ENCODE measurements around the gene IGF2.

Gene IGF2

DNA sequence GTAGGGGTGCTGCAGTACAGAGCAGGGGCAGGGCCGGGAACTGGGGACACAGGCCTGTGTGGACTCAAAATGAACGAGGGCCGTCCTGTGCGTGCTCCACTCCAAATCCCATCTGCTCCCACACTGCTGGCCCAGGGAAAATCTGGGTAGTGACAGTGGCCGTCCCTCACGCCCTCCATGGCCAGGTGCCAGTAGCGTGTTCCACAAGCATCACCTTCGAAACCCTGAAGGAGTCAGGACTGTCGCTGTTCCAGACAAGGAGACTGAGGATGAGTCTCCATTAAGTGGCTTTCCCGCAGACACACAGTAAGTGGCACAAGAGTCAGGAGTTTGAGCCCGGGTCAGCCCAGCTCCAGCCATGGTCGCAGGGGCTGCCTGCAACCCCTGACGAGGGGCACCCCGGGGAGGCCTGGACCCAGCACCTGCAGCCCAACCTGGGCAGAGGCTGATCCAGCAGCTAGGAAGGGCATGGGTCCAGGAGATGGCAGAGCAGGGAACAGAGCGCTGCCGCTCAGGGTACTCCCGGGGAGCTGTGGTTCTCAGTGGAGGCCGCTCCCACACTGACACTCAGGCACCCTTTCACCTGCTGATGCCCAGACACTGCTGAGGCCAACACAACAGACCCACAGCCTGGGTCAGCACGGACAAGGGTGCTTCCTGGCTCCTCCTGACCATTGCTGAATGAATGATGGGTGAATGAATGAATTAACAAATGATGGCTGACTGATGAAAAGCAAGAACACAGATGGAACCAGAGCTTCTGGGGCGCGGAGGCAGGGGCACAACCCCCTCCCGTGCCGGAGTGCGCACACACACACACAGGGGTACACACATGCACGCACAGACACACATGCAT is 35.3 kb downstream of the IGF2 start:
- DNase-seq (ENCODE audit: low read depth, low spot score) = no peak

DNA sequence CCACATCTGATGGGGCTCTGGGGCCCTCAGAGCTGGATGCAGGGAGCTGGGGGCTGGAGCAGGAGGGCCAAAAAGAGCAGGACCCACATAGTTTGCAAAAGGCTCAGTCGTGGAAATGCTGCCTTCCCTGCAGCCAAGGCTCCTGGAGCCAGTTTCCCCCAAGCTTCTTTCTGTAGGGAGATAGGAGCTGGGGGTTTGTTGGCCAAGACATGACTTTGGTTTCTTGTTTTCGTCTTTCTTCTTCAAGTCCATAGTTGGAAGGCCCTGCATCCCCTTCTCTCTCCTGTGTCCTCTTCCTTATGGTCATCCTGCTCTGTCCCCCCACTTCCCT is 36.3 kb downstream of the IGF2 start:
- DNase-seq (ENCODE audit: low read depth, low spot score) = no peak

DNA sequence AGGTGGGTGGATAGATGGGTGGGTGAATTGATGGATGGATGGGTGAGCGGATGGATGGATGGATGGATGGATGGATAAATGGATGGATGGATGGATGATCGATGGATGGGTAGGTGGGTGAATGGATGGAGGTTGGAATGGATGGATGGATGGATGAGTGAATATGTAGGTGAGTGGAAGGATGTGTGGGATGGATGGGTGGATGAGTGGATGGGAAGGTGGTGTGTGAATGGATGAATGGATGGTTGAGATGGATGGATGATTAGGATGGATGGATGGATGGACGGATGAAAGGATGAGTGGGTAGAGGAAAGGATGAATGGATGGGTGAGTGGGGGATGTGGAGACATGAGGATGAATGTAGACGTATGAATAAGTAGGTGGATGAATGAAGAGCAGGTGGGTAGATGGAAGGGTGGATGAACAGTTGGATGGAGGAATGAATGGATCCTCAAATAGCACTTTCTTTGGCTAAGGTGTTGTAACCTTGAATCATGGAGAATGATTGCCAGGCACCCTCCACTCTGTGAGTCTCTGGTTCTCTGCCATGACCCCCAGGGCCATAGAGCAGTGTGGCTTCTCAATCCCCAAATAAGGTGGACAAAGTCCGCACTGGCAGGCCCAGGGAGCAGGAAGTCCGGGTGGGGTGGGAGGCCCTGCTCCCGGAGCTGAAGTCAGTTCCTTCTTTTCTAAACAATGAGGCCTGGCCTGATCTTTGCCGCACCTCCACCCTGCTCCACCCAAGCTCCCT is 36.9 kb downstream of the IGF2 start:
- no peak for DNase-seq (ENCODE audit: low read depth, low spot score)

DNA sequence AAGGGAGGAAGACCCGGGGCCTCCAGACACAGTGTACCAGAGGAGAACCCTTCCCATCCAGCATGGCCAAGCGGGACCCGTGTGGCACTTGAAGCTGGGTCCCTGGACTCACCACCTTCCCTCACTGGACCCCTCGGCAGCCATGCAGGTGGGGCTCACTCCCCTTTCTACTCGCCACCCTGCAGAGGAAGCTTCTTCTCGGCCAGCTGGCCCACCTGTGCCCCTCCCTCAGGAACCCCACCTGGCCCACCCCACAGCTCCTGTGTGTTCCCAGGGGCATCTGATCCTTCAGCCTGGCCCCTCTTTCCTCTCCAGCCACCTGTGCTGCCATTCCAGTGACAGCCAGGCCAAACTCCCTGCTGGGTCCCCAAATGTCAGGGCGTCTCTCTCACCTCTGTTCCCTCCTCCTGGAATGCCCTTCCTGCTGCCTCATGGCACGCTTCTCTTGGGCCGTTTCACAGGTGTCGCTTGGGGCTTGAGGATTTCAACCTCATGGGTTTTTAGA is 38.0 kb downstream of the IGF2 start:
- DNase-seq (ENCODE audit: low read depth, low spot score) = no peak

DNA sequence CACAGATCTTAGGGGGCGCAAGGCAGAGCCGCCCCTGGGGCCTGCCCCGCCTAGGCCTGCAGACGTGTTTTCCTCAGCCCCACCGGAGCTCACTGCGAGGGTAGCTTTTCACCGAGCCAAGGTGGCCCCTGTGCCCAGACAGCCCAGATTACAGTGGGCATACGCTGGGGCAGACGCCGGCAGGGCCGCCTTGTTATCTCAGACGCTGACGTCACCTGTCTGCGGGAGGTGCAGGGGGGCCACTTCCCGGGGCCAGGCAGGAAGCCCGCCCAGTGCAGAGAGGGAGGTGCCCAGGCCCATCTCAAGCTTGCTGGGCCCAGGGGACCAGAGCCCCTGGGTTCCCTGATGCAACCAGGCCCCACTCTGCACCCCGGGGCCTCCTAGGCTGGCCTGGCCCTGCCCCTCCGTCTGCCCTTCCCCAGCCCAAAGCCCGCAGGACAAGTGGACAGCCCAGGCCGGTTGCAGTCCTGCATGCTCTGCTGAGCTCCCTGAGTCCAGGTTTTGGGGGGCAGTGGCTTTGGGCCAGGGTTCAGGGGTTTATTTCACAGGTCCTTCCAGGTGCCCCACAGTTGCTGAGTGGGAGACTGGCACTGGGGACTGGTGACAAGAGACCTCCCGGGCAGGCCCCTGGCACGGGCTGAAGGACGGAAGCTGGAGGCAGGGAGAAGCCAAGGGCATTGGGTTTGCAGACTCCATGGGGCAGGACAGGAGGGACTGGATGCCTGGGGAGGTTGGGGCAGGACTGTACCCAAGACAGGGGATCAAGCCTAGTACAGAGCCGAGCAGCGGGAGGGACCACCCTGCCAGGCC is 38.6 kb downstream of the IGF2 start:
- DNase-seq (ENCODE audit: low read depth, low spot score) = no peak

DNA sequence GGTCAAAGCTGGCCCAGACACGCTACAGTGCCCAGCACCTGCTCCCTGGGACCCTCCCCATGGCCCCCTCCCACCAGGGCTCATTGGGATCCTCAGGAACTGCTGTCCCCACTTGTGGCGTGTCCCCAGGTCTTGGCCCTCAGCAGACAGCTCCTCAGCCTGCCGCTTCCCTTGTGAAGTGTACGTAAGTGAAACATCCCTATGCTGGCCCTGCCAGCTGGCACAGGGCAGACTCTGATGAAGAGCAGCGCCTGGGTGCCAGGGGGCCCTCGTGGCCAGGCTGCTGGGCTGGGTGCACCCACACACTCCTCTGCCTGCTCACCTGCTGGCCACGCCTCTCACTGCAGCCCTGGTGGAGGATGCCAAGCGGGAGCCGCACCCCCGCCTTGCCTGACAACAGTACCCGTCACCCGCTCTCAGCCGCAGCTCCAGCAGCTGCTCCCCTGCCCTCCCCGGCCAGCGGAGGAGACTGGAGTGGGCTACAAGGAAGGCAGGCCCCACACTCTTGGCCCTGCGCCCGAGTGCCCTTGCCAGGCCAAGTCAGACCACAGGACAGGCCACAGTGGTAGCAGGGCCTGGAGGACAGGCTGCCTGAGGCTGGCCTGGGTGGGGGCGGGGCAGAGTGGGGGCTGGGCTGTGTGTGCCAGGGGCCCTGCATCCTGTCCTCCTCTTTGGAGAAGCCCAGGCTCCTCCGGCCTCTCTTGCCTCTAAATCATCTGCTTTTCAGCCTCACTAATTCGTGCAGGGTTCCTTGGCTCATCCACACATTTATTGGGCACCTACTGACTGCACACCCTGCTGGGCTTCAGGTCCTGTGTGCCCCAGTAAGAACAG is 39.5 kb downstream of the IGF2 start:
- DNase-seq (ENCODE audit: low read depth, low spot score) = no peak

DNA sequence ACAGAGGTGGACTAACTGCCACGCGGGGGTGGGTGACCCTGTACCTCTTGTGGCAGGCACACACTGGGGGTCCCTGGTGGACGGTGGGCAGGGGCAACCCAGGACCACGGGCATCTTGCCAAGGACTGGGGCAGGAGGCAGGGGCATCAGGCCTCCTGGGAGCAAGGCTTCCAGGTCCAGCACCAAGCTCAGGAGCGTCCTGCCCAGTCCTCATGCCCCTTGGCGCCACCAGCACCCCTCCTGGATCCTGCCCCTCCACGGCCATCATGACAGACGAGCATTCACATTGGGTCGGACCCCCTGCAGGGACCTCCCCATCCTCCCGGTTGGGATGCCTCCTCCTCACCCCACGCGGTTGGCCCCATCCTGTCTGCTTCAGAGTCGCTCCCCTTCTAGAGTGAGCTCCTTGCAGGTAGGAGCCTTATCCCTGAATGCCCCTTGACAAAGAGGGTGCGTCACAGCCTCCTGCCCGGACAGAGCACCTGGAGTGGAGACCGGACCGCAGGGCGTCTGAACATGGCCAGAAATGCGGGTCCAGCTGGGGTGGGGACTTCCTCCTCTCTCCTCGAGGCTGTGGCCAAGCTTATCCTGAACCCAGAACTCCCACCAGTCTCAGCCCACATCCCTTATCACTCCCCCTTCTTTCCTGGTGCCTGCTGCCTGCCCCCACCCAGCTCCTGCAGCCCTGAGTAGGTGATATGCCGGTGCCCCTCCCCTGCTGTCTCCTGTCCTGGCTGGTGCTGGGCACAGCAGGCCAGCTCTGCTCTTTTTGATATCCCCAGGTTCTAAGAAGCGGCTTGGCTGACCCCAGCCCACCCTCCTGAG is 40.3 kb downstream of the IGF2 start:
- no peak for DNase-seq (ENCODE audit: low read depth, low spot score)

DNA sequence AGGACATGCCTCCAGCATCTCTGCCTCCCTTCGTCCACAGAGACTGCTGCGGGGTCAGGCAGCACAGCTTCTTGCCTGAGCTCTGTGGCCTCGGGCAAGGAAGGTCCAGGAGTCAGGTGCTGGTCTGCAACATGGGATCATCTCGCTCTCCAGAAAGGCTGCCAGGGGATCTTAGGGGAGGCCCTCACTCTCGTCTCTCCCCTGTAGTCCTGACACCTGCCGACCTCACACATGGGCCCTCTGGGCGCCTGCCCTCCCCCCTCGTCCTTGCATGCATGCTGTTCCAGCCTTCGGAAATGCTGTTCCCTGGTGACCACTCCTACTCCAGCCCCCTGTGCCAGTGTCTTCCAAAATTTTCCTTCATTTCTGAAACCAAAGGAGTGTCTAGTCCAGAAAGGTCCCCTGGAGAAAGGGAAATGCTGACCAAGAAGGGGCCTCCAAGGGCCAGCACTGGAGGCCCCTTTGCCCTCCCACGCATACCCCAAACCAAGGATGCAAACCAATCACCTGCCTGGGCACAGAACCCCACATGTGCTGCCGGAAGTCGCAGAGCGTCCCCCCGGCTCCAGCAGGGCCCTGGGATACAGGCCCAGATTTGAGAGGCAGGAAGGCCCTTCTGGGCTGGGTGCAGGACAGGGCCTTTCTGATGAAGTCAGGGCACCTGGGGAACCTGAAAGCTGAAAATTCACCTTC is 41.0 kb downstream of the IGF2 start:
- DNase-seq (ENCODE audit: low read depth, low spot score) = no peak

DNA sequence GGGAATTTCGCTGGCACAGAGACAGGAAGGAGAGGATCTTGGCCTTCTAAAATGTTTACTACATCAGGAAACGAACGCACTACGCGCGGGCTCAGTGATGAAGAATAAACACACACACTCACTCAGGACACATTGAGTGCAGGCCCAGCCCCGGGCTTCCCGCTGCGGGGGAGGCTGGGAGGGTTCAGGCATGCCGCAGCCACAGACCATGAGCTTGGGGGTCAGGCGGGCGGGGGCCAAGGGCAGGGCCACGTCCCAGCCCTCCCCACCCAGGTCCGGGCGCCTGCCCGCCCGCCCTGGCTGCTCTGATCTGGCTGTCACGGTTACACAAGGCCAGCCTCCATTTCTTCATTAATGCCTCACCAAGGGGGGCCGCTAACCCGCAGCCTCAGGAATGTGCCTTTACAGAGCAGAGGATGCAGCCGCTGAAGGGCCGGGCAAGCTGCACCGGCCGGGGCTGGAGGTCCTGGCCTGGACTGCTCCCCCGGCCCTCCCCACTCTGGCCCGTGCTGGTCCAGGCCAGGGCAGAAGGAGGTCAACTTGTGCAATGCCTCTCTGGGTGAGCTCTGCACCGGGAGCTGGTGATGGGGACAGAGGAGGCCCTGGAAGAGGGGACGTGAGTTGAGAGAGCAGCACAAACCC is 41.7 kb downstream of the IGF2 start:
- peak; percentile 74 for DNase-seq (ENCODE audit: low read depth, low spot score)

DNA sequence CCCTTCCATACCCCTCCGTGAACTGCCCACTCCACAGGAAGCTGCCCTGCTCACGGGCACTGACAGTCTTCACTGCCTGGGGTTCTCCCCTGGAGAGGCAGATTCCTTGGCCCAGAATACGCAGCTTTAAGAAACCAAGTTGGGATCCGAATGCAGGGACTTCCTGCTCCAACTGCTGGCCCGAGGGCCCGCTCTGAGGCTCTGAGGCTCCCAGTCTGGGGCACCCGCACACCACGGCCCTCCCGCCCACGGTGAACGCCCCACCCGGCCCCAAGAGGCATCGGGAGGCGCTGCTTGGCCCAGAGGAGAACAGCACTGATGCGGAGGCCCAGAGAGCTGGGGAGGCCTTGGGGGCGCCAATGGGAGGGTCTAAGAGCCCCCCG is 42.3 kb downstream of the IGF2 start:
- DNase-seq (ENCODE audit: low read depth, low spot score) = no peak

DNA sequence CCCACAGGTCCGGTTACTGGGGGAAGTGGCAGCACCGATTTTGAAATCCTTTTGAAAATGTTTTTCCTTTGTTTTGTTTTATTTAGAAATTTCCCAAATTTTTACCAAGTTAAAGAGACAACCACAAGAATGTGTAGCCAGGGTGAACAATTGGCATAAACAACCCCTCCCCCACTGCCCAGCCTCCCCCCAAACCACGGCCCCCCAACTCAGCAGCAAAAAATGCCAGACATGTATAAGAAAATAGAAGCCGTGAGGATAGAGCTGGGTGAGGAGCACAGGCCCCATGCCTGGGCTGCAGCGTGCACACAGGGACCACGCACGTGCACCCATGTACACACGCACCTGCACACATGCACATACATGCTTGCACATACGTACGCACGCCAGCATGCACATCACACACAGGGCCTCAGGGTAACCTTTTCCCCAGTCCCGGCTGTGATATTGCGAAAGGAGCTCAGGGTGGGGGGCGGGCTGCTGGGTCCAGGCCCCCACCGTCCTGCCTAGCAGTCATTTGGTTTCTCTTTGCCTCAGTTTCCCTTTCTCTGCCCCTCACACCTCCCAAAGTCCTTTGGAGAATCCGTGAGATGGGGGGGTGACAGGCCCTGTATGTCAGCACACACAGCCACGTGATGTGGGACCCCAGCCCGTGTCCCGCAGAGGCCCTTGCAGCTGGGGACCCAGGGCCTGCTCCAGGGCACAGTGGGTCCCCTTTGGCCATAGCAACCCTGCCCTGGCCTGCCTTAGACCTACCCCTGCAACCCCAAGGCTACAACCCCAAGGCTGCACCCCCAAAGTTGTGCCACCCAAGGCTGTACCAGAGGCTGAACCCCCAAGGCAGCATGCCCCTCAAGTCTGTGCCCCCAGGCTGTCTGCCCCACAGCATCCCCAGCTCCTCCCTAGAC is 42.9 kb downstream of the IGF2 start:
- DNase-seq (ENCODE audit: low read depth, low spot score) = no peak

DNA sequence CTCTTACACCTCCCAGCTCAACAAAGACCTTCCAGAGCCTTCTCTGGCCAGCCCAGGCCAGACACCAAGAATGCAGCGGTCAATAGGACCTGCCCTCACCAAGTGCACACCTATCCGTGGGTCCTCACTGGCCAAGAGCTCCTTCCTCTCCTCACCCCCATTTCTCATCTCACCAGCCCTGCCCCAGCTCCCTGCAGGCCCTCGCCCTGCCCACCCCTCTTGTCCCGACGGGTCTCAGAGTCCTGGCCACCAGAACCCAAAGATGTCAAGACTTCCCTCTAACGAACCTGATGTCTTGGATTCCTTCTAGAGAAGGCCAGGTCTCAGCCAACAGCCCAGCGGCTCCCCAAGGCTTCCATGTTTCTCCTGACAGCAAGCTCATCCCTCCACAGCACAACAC is 43.6 kb downstream of the IGF2 start:
- no peak for DNase-seq (ENCODE audit: low read depth, low spot score)

DNA sequence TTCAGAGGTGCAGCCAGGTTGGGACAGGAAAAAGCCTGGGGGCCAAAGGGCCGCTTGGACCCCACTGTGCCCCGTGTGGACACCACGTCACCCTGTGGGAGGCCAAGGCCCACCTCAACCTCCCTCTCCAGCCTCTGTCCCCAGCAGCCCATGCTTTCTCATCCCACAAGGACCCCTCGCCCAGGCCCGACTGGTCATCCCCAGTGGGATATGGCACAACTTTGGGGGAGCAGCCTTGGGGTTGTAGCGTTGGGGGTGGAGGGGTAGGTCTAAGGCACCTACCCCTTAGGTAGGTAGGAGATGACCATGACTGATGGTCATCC is 44.0 kb downstream of the IGF2 start:
- no peak for DNase-seq (ENCODE audit: low read depth, low spot score)

DNA sequence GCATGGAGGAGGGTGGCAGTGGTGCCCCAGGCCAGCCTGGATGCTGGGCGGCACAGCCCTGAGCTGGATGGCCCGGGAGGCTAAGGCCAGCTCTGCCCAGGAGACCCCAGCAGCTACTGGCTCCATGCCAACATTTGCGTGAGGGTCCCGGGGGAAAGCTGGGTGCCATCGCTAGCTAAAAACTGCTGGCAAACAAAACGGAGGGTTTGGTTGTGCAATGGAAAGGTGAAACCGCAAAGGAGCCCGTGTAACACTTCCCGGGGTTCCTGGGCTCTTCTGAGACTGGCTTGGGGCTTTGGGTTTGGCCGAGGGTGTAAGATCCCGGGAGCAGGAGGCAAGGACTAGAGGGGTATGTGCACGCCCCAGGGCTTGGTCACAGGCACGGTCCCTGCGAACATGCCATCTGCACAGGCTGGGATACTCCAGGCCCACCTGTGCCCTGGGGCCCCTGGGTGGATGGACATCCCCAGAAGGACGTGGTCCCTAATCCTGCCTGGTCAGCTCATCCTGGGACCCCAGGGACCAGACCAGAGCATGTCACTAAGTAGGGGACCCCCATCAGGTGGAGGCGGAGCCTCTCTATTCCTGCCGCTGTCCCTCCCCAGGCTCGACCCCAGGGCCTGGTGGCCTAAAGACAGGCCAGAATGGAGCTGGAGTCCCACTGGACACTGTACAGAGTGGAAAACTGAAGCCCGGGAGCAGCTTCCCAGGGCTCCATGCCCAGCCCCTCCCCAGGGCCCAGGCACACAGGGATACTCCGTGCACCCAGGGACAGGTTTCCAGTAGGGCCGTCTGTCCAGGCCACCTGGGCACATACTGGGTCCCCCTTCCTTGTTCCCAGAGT is 44.6 kb downstream of the IGF2 start:
- no peak for DNase-seq (ENCODE audit: low read depth, low spot score)

DNA sequence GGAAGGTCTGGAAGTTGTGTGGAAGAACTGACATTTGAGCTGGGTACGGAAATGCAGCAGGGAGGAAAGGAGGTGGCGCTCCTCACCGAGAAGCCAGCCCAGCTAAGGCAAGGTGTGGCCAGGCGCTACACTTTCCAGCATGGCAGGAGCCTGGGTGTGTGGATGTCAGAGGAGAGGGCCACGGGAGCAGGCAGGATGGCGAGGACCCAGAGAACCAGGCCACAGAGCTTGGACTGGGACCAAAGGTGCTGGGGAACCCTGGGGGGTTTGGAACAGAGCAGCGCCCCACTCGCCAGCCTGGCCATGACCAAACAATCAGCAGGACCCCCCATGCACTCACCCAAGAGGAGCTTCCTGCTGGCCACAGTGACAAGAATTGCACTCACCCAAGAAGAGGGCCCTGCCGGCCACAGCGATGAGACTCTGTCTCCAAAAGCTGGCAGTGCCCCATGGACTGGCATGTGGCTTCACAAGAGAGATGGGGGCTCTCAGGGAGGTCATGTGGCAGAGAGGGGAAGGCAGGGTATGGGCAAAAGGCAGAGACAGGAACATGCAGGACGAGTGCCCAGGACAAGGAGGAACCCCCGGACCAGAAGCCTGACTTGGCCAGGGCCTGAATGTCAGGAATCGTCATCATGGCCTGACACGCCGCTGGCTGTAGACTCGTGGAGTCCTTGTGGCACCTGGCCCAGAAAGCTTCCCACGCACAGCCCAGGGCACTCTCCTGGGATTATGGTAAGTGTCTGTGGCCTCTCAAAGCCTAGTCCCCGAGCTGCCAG is 45.4 kb downstream of the IGF2 start:
- DNase-seq (ENCODE audit: low read depth, low spot score) = no peak

DNA sequence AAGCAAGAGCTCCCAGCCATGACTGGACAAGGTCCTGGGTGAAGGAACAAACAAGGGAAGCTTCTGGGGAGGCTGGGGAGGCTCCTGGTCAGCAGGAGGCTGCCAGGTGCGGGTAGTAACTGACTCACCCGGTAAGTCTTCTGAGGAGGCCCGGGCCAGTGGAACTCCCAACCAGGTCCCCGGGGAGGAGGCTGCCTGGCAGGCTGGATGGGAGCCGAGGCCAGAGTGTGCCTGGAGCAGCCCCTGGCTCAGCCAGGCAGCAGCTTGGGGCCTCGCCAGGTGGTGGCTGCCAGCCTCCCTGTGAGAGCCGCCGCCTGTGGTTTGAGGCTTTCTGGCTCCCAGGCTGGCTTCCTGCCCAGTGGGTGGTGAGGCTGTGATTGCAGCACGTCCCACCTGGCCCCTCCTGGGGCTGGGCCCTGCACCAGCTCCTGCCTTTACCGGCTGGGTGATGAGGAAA is 46.2 kb downstream of the IGF2 start:
- DNase-seq (ENCODE audit: low read depth, low spot score) = no peak

DNA sequence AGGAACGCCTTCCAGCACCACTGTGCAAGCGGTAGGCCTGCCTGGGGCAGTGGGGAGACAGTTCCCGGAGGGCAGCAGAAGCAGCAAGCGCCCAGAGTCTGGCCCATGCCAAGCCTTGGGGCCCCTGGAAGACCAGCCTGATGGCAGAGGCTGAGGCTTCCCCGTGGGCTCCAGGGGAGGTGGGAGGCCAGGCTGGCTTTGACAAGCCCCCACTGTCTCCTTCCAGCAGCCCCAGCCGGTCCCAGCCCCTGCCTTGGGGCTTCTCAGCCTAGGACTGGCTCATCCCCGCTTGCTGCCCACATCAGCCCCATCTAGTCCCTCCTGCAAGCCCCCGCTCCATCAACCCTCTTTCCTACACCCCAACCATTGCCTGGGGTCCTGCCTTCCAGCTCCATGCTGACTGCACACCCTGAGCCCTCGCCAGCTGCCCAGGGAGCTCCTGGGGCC is 46.7 kb downstream of the IGF2 start:
- no peak for DNase-seq (ENCODE audit: low read depth, low spot score)

Data from smooth muscle cell of the brain vasculature (primary cell).